GF-D8 (cell line): ENCODE results near the gene INSIG2.

Experiments used
- DNase-seq: peaks from one replicate; lab custom pipeline; 2025; lab: John Stamatoyannopoulos, UW

INSIG2 gene

GRCh38 chr2:118088051-118089024 is at the start of gene INSIG2:
Gene INSIG2, plus strand, starts transcription at chr2:118088471. Its CDS starts 8,086 bp downstream, at chr2:118096557.
- peak; percentile 91 for DNase-seq

GRCh38 chr2:118040891-118041290 is 47.4 kb upstream of the INSIG2 start:
- no peak for DNase-seq

GRCh38 chr2:118044103-118044716 is 44.1 kb upstream of the INSIG2 start:
- no peak for DNase-seq

GRCh38 chr2:118044854-118045253 is 43.4 kb upstream of the INSIG2 start:
- DNase-seq: no peak

GRCh38 chr2:118045286-118045685 is 43.0 kb upstream of the INSIG2 start:
- DNase-seq: no peak

GRCh38 chr2:118046634-118047210 is 41.5 kb upstream of the INSIG2 start:
- no peak for DNase-seq

GRCh38 chr2:118047380-118047826 is 40.9 kb upstream of the INSIG2 start:
- DNase-seq: no peak

GRCh38 chr2:118048401-118048800 is 39.9 kb upstream of the INSIG2 start:
- no peak for DNase-seq

GRCh38 chr2:118049140-118049815 is 39.0 kb upstream of the INSIG2 start:
- DNase-seq: no peak

- DNase-seq: no peak
Observed at GRCh38 chr2:118049816-118050140, 38.5 kb upstream of the INSIG2 start.

GRCh38 chr2:118050386-118050785 is 37.9 kb upstream of the INSIG2 start:
- DNase-seq: no peak

- DNase-seq: no peak
Observed at GRCh38 chr2:118050974-118051373, 37.3 kb upstream of the INSIG2 start.

GRCh38 chr2:118051826-118052358 is 36.4 kb upstream of the INSIG2 start:
- no peak for DNase-seq

GRCh38 chr2:118052474-118052873 is 35.8 kb upstream of the INSIG2 start:
- DNase-seq: no peak

GRCh38 chr2:118053681-118054080 is 34.6 kb upstream of the INSIG2 start:
- DNase-seq: no peak

GRCh38 chr2:118054213-118055008 is 33.9 kb upstream of the INSIG2 start:
- DNase-seq: no peak

GRCh38 chr2:118055512-118056164 is 32.6 kb upstream of the INSIG2 start:
- DNase-seq: no peak

- DNase-seq: no peak
Observed at GRCh38 chr2:118056165-118056534, 32.1 kb upstream of the INSIG2 start.

- DNase-seq: no peak
Observed at GRCh38 chr2:118056801-118057200, 31.5 kb upstream of the INSIG2 start.

- no peak for DNase-seq
Observed at GRCh38 chr2:118058951-118059350, 29.3 kb upstream of the INSIG2 start.
